Kidney tubule cell (primary cell): ENCODE data around the gene DLG2.

Source experiments
- DNase-seq: peaks from one replicate; pipeline ENCODE4 v3.0.0-alpha.2; 2018; ENCODE audit warnings: low spot score

Gene DLG2

DNA sequence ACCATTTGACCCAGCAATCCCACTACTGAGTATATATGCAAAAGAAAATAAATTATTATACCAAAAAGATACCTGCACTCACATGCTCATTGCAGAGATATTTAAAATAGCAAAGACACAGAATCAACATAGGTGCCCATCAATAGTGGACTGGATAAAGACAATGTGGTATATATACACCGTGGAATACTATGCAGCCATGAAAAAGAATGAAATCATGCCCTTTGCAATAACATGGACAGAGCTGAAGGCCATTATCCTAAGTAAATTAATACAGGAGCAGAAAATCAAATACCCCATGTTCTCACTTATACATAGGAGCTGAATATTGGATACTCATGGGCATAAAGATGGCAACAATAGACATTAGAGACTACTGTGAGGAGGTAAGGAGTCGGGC, 68.7 kb downstream of the DLG2 start:
- DNase-seq: no peak

DNA sequence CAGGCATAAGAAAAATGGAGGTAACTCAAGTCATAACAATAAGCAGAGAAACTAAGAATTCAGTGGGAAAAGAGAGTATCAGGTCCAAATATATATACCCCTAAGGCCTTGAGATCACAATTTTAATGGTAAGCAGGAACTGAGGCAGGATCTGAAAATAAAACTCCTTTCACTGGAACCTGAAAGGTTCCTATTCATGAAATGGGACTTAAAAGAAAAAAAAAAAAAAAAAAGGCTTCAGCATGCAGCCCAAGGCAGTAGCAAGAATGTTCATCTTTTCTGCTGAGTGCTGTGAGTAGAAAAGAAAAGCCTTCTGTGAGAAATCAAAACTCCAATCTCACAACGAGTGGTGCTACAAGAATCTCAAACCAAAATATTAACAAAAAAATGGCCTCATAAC, 75.3 kb downstream of the DLG2 start:
- no peak for DNase-seq

DNA sequence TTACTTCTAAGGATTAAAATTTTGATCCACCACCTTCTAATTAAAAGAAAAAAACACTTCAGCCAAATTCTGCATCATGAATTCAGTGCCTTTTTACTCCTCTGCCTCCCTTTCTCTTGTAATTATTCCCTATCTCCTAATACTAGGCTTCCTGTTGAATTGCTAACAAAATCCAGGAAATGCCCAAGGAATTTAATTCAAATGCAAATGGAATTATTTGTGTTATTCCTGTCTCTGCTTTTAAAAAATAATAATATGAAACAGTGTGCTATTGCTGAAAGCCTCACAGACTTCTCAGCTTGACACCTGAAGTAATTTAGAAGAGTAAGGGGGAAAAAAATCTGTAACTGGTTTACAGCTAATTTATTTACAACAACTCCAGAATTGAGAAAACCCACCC, 85.5 kb downstream of the DLG2 start:
- no peak for DNase-seq

DNA sequence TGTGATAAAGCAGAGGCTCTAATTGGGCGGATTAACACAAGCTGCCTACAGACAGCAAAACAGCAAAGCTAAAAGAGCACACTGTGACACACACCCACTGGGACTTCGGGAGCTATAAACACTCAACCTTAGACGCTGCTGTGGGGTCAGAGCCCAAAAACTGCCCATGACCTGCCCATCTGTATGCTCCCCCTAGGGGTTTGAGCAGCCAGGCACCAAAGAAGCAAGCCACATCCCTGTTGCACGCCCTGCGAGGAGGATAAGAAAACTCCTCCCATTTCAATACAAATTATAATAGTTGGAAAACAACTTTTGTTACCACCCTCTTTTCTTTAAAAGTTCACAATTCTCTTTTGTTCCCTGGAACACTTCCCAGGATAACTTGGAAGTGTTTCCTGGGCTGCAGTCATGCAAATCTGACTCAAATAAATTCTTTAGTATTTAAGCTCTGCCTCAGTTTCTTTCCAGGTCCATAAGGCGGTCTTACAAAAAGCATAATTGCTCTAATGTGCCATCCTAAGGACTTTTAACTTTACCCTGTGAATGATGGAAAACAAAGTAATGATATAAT, 86.4 kb downstream of the DLG2 start:
- no peak for DNase-seq

DNA sequence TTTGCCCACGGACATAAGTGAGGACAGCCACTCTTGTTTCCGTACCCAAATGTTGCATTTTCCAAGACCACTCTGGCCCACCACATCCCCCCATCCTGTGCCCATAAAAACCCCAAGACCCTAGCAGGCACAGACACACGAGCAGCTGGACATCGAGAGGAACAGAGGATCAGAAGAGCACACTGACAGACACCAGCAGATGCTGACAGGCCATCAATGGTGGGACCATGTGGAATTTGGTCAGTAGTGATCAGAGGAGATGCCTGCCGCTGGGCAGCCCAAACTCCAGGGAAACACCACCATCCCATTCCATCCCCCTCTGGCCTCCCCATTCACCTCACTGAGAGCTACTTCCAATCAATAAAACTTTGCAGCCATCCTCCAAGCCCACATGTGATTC, 87.0 kb downstream of the DLG2 start:
- no peak for DNase-seq

- DNase-seq: no peak
These were observed 87.4 kb downstream of the DLG2 start for GRCh38 chr11:85539740-85540139.

DNA sequence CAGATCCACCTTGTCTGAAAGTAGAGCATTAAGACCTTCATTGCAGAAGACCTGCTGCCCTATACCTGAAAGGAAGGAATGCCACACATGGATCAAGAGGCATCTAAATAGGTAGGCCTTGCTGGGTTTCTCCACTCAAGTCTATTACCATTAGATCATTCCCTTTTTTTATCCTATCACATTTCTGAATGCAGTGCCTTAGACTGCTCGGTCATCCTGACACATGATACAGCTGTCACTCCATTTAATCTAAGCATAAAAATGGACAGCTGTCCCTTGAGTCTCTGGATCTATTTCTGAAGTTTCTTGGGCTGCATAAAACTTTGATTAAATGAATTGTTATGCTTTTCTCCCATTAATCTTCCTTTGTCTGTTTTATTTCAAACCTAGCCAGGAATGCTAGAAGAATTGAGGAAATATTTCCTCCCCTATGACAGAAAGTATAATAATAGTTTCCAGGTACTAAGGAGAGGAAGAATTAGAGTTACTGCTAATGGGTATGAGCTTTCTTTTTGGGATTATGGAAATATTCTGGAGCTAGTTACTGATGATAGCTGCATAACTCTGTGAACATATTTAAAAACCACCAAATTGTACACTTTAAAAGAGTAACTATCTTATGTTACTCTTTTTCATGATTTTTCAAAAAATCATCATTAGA, 88.0 kb downstream of the DLG2 start:
- no peak for DNase-seq

GRCh38 chr11:85536438-85536837, 90.7 kb downstream of the DLG2 start:
- DNase-seq: no peak

GRCh38 chr11:85534806-85535205, 92.3 kb downstream of the DLG2 start:
- DNase-seq: no peak

- no peak for DNase-seq
These were observed 95.8 kb downstream of the DLG2 start for GRCh38 chr11:85531191-85531897.

GRCh38 chr11:85530634-85531033, 96.5 kb downstream of the DLG2 start:
- no peak for DNase-seq

DNA sequence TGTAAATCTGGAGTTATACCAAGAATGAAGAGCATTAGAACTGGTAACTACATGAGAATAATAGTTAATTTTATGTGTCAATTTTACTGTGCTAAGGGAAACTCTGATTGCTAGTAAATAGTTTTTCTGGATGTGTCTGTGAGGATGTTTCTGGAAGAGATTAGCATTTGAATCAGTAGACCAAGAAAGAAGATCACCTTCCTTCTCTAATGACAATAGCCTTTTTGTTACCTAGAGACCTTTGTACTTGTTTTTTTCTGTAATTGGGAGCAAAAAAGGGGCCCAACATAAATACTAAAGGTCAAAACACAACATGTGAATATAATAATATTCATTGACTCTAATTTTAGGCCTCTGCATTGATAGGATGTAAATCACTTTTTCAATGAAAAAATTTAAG, 100.6 kb downstream of the DLG2 start:
- no peak for DNase-seq

DNA sequence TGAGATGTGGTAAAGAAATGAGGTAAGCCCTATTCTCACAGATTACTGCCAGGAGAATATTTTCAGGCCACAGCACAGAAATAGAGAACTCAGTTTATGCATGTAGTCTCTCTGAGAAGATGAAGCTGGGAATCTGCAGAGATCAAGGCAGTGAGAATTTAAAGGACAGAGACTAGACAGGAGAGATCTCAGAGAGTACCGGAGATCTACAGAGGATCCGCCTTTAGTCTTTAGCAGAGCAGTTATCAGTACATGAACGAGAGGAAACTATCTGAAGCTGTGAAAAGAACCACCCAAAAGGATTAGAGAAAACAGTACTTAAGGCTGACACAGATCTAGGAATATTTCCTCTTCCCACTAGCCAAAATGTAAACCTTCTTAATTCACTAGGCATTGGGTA, 101.5 kb downstream of the DLG2 start:
- no peak for DNase-seq

DNA sequence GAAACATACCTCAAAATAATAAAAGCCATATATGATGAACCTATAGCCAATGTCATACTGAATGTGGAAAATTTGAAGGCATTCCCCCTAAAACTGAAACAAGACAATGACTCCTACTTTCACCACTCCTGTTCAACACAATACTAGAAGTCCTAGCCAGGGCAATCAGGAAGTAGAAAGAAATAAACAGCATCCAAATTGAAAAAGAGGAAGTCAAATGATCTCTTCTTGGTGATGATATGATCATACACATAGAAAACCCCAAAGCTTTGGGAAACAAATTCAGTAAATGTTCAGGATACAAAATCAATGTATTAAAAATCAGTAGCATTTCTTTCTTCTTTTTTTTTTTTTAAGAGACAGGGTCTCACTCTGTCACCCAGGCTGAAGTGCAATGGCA, 109.9 kb downstream of the DLG2 start:
- no peak for DNase-seq

DNA sequence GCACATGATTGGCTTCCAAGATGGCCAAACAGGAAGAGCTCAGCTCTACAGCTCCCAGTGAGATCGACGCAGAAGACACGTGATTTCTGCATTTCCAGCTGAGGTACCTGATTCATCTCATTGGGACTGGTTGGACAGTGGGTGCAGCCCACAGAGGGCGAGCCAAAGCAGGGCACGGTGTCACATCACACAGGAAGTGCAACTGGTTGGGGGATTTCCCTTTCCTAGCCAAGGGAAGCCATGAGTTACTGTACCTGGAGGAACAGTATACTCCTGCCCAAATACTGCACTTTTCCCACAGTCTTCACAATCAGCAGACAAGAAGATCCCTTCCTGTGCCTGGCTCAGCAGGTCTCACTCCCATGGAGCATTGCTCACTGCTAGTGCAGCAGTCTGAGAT, 131.2 kb downstream of the DLG2 start:
- no peak for DNase-seq

DNA sequence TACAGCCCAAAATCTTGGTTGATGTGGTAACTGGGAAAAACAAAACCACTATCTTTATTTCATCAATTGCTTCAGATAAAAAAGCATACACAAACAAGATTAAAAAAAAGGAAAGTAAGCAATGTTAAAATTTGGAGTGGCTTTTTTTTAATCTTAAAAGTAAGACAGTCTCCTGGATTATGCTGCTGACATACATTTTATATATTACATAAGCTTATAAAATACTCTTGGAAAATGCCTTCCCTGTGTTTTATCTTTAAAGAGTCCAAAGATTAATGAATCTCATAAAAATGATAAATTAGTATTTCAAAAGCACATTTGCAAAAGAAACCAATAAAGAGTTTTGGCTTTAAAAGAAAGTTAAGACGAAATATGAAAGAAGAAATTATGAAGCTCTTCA, 132.7 kb downstream of the DLG2 start:
- DNase-seq: no peak

GRCh38 chr11:85485902-85486301, 141.2 kb downstream of the DLG2 start:
- DNase-seq: no peak

DNA sequence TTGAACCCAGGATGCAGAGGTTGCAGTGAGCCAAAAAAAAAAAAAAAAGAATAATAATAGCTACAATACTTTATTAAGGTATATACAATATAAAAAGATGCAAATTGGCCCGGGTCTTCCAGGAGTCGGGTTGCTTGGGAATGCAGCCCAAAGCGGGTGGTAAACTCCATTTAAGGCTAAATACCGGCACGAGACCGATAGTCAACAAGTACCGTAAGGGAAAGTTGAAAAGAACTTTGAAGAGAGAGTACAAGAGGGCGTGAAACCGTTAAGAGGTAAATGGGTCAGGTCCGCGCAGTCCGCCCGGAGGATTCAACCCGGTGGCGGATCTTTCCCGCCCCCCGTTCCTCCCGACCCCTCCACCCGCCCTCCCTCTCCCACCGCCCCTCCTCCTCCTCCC, 143.3 kb downstream of the DLG2 start:
- DNase-seq: no peak

GRCh38 chr11:85481862-85482261, 145.3 kb downstream of the DLG2 start:
- no peak for DNase-seq

- no peak for DNase-seq
These were observed 151.3 kb downstream of the DLG2 start for GRCh38 chr11:85475660-85476517.

DNA sequence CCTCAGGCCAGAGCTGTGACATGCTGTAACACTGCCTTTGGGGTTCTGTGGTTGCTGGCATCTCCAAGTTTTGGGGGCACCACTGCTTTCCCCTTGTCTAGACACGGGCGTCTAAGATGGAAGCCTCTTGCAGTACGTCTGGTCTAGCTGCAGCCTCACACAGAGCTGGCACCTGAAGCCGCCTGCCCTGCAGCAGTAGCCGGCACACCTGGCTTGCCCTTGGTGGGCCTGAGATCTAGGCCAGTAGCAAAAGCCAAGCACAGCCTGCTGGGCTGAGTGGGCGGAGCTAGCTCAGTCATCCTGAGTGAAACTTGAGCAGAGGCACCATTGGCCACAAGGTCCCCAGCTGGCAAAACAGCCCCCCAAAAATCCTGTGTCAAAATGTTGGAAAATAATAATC, 154.2 kb downstream of the DLG2 start:
- no peak for DNase-seq

DNA sequence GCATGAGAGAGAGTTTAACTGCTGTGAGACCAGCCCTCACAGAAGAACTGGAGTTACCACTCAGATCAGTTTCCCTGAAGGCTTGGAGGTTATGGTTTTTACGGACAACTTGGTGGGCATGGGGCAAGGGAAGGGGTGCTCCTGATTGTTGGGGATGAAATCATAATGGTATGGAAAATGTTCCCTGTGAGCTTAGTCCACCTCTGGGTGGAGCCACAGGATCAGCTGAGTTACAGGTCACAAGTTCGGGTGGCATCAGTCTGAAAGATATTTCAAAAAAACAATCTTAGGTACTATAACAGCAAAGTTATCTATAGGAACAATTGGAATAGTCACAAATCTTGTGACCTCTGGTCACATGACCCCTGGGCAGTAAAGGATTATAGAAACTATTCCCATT, 162.9 kb downstream of the DLG2 start:
- DNase-seq: no peak

DNA sequence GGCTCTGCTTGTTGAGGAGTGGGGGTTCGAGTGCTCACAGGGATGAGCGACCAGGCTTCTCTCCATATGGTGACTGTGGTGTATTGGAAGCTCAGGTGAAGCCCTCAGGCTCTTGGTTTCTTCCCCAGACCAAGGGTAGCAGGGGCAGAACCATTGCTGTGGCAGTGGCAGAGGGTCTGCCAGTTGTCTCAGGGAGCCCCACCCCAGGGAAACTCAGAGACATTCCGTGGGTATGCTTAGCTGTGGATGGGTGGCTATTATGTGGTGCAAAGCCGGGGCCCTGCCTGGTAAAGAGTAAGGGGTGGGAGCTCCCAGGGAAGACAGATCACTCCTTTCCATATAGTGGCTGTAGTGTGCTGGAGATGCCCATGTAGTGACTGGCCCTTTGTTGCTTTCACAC, 167.8 kb downstream of the DLG2 start:
- DNase-seq: no peak
